Endothelial cell (in vitro differentiated cells): ENCODE results near the gene EYA2. TPM values are rescaled to one million over a fixed set of nuclear protein-coding genes. Genes with fewer than 3 reads are reported as not detected.

ENCODE experiments used
- DNase-seq: peaks from one replicate; pipeline ENCODE4 v3.0.0; 2021; ENCODE audit warnings: low spot score
- H3K27ac Mint-ChIP-seq: one replicate; pipeline ENCODE4 v1.8.0; 2021; ENCODE audit warnings: mixed read lengths, inconsistent platforms; ENCODE audit not compliant: unreplicated experiment
- H3K27me3 Mint-ChIP-seq: one replicate; pipeline ENCODE4 v1.8.0; 2021; ENCODE audit warnings: mild to moderate bottlenecking, moderate library complexity, mixed read lengths, inconsistent platforms; ENCODE audit not compliant: unreplicated experiment
- H3K36me3 Mint-ChIP-seq: one replicate; pipeline ENCODE4 v1.8.0; 2021; ENCODE audit warnings: mild to moderate bottlenecking, low read depth, mixed read lengths, inconsistent platforms; ENCODE audit not compliant: unreplicated experiment
- H3K4me1 Mint-ChIP-seq: one replicate; pipeline ENCODE4 v1.8.0; 2021; ENCODE audit warnings: mild to moderate bottlenecking, mixed read lengths, inconsistent platforms; ENCODE audit not compliant: unreplicated experiment
- H3K4me3 Mint-ChIP-seq: one replicate; pipeline ENCODE4 v1.8.0; 2021; ENCODE audit warnings: mild to moderate bottlenecking, mixed read lengths, inconsistent platforms; ENCODE audit not compliant: unreplicated experiment
- H3K9me3 Mint-ChIP-seq: one replicate; pipeline ENCODE4 v1.8.0; 2021; ENCODE audit warnings: mixed read lengths, inconsistent platforms; ENCODE audit not compliant: unreplicated experiment
- CTCF ChIP-seq: fragments of 200-600 bp; sonication (generic); IDR thresholded peaks from one replicate; pipeline ENCODE4 v1.5.0; 2021; ENCODE audit warnings: antibody characterized with exemption; ENCODE audit not compliant: unreplicated experiment
- total RNA-seq: library from RNA; stranded (reverse); fragmentation: NEBNext Ultra II Directional; extraction: Animal tissue kit (Norgen Biotek cat#: 25700); gene quantifications from one replicate; pipeline ENCODE4 v1.2.1, GENCODE V29; 2021; ENCODE audit not compliant: unreplicated experiment

Gene EYA2
- total RNA-seq, 1 donor from 2014 or later, result not detected

- no peak for TF ChIP-seq CTCF
- no peak overlapping the region for H3K4me3 Mint-ChIP-seq
- peaks cover 1% of the 10 kb centered on the region for H3K27me3 Mint-ChIP-seq
- no peaks in the 10 kb centered on the region for H3K9me3 Mint-ChIP-seq
- H3K27ac Mint-ChIP-seq, result no peak overlapping the region
- peaks cover 43% of the 10 kb centered on the region for H3K36me3 Mint-ChIP-seq
- H3K4me1 Mint-ChIP-seq, result peaks cover 4% of the 10 kb centered on the region
- DNase-seq, result no peak
These were observed 337.9 kb downstream of the EYA2 start for GRCh38 chr20:47232518-47232917.

- Mint-ChIP-seq H3K4me1 (peaks cover 4% of the 10 kb centered on the region), H3K36me3 (peaks cover 45% of the 10 kb centered on the region), H3K4me3 (no peak overlapping the region), H3K27ac (no peak overlapping the region), H3K27me3 (peaks cover 1% of the 10 kb centered on the region), H3K9me3 (no peaks in the 10 kb centered on the region)
- TF ChIP-seq CTCF, result no peak
- DNase-seq, result no peak
These were observed 338.9 kb downstream of the EYA2 start for GRCh38 chr20:47233333-47234188.

GRCh38 chr20:47235111-47235510 lies 340.5 kb downstream of the EYA2 start:
- Mint-ChIP-seq H3K4me3 (no peak overlapping the region), H3K27ac (no peak overlapping the region), H3K36me3 (peaks cover 54% of the 10 kb centered on the region), H3K9me3 (no peaks in the 10 kb centered on the region), H3K27me3 (peaks cover 1% of the 10 kb centered on the region), H3K4me1 (peaks cover 10% of the 10 kb centered on the region)
- no peak for TF ChIP-seq CTCF
- no peak for DNase-seq

GRCh38 chr20:47235853-47236638 lies 341.4 kb downstream of the EYA2 start:
- H3K36me3 Mint-ChIP-seq, result peaks cover 46% of the 10 kb centered on the region

More at GRCh38 chr20:47235853-47236638, 341.4 kb downstream of the EYA2 start:
- no peaks in the 10 kb centered on the region for H3K9me3 Mint-ChIP-seq
- no peak overlapping the region for H3K27ac Mint-ChIP-seq
- peaks cover 1% of the 10 kb centered on the region for H3K27me3 Mint-ChIP-seq
- no peak for DNase-seq
- TF ChIP-seq CTCF, result no peak
- H3K4me1 Mint-ChIP-seq, result peaks cover 10% of the 10 kb centered on the region
- no peak overlapping the region for H3K4me3 Mint-ChIP-seq
